ENCODE results near the gene RELN.

- TF ChIP-seq POLR2A (IDR thresholded peaks at IDR 0.05), result no peak
- TF ChIP-seq CTCF (IDR thresholded peaks at IDR 0.05), result no peak
Observed at GRCh38 chr7:103664577-103664976, 324.9 kb downstream of the RELN start.
